HG03175 (cell line): ENCODE data around the gene EPB41L2.
"Not testable (repeated sequence)": the region's sequence is repeated elsewhere in the genome, so short reads cannot be mapped to it uniquely, and the experiment has no call there.

Experiments
- ATAC-seq: cut with Tn5 transposase; IDR thresholded peaks from one replicate; pipeline ENCODE4 v1.9.1; 2021; ENCODE audit warnings: mild to moderate bottlenecking, moderate library complexity; ENCODE audit not compliant: unreplicated experiment

Gene EPB41L2

DNA sequence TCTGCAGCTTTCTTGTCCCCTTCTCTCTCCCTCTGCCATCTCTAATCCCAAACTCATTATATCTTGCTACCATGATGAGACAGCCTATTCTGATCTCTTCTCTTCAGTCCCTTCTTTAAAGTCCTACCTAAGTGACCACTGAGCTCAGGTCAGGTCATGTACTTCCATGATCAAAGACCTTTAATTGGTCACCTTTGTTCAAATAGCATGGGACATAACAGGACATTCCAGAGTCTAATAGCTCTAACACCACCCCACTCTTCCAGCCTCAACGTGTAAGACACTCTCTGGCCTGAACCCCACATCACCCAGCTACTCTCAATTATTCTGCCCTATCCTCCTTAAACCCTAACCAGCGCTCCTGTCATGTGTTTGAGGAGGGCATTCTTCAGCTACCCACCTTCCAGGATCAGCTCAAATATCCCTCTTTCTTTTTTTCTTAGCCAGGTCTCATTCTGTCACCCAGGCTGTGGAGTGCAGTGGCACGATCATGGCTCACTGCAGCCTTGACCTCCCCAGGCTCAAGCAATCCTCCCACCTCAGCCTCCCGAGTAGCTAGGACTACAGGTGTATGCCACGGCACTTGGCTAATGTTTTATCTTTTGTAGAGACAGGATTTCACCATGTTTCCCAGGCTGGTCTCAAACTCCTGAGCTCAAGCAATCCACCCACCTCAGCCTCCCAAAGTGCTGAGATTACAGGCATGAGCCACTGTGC, 237.9 kb downstream of the EPB41L2 start:
- no peak for ATAC-seq

DNA sequence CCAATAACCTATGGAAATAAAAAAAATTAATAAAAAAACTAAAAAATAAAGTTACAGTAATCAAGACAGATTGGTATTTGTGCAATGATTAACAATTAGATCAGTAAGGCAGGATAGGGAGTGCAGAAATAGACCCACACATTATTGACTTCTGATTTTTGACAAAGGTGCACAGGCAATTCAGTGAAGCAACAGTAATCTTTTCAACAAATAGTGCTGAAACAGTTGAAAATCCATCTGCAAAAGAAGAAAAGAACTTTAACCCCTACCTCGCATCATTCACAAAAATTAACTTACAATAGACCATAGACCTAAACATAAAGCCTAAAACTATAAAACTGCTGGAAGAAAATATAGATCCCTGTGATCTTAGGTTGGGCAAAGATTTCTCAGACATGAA, 240.3 kb downstream of the EPB41L2 start:
- no peak for ATAC-seq

DNA sequence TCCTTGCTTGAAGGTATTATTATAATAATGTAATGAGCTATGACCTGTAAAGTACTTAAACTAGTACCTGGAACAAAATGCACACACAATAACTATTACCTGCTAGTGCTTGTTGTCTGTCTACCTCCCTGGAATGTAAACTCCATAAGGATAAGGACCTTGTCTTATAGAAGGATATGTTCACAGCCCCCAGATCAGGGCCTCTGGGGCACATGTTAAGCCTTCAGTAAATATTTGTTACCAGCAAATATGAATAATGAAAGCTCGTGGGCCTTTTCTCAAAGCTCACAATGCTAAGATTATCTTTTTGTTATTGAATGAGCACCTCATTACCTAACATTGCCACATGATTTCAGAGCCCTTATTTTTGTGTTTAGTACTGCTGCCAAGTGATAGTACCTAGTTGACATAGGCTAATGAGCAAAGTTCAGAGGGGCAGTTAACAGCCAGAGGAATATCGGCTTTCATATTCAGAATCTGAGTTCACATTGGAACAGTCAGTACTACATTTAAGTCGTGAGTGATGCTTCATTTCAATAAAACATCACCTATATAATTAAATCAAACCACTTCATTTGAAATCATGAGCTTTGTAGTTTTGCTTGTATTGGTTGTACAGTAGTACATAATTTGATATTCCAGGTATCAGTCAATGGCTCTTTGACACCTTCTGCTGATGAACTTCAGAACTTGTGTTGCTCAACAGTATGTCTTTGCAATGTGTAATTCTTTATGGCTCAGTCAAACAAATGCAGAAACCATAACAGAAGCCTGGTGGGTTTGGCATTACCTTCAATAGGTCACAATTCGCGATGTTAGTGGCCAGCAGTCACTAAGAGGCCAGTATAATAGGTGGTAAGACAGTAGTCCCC, 247.6 kb downstream of the EPB41L2 start:
- ATAC-seq: no peak

DNA sequence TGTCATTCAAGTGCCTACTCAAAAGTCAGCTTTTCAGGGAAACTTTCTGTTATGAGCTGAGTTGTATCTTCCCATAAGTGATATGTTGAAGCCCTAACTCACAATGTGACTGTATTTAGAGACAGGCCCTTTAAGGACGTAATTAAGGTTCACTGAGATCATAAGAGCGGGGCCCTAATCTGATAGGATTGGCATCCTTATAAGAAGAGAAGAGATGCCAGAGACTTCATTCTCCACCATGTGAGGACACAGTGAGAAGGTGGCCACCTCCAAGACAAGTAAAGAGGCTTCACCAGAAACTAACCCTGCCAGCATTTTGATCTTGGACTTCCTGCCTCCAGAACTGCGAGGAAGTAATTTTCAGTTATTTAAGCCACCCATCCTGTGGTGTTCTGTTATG, 248.5 kb downstream of the EPB41L2 start:
- ATAC-seq: no peak

DNA sequence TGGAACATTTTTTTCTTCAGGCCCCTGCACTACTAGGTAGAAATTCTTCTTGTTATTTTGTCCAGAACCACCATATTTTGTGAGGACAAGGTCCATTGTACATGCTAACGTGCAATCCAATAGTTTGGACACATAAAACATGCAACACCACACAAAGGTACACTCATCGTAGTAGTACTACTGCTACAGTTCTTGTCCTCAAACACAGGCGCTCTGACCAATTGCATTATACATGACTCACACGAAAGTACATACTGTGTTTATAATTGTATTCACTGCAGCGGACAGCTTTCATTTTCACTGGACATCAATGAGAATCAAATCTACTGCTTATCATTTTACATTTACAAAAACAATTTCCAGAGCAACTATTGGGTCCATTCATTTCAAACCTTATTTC, 251.1 kb downstream of the EPB41L2 start:
- ATAC-seq: no peak

DNA sequence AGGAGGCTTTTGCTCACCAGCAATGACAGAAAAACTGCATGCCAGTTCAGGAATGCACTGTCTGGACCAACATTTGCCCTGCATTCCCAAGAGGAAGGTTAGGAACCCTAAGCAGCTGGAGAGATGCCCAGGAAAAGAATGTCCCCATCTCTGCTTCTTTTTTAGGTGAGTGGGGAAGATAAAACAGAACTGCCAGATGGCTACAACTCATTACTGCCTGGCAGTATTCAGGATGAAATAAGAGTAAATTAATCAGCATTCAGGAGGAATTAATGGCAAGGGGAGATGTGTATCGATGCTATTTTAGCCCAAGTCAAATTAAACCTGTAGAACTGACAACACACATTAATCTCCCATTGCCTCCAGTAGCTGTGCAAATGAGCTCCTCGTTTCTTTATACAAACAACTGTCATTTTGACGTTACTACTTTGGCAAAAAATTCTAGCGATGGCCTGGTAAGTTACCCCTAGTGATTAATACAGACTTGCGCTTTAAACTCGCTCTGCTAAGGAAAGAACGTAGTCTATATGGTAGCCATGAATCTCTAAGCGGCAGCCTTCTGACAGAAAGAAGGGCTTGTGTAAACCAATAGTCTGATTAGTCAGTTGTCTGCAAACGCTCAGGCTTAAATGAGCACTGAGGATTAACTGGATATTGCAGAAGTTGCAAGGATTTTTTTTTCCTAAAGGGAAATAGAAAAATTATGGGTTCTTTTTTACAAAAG, 252.6 kb downstream of the EPB41L2 start:
- ATAC-seq: no peak

DNA sequence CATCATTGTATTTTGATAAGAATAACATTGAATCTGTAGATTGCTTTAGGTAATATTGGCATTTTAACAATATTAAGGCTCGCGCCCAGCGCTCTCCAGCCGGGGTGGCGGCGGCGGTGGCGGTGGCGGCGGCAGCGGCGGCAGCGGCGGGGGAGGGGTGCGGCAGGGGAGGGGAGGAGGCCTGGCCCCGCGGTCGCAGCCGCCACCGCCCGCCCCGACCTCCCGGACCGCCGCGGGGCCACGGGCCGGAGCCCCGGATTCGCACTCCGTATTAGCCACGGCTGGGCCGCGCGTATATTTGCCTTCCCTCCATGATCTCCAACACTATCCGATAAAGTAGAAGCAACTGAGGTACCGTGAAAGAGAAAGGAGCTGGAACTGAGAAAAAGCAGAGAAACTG, 261.7 kb downstream of the EPB41L2 start:
- not testable (repeated sequence) for ATAC-seq

DNA sequence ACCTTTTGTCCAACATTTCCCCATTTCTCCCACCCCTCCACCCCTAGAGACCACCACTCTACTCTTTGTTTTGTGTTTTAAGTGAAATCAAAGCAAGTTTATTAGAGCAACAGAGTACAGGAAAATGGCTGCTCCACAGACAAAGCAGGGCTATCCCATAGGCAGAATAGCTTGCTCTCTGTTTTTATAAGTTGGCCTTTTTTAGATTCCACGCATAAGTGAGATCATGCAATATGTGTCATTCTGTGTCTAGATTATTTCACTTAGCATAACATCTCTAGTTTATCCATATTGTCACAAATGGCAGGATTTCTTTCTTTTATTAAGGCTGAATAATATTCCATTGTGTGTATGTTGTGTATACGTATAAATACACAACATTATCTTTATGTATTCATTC, 266.0 kb downstream of the EPB41L2 start:
- no peak for ATAC-seq

DNA sequence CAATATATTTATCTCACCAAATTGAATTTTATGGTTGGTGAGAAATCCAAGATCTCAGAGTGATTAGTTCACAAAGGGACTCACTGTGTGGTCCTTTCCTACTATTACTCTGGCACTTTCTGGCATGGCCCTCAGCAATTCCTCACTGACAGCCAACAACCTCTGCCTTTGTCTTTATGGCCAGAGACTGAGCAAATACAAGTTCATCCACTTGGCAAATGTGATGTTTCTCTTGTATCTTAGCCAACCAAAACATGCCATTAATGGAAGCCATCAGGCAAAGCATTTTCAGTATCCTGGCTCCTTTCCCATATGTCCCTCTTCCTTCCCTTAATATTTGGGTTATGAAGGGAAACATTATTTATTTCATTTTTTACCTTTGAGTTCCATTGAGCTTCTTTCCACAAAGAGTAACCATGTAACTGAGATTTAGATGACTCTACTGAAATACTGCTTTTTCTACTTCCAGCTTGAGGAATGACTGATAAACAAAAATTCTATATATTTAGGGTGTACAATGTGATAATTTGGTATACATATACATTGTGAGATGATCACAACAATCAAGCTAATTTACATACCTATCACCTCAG, 266.6 kb downstream of the EPB41L2 start:
- ATAC-seq: no peak

DNA sequence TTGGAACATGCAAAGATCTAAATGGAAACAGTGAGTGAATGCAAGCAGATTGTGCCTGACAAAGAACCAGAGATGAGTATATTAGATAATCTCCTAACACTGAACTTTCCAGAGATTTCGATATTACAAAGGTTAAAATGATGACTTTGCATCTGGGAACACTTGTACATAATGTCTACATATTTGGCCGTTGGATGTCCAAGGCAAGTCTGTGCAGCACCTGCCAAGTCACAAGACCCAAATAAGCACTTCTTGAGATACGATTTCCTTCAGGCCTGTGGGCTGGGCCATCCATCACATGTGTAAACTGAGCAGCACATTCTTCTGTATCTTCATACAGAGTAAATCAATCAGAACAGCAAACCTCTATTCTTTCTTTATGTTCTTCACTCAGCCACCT, 268.3 kb downstream of the EPB41L2 start:
- ATAC-seq: no peak

DNA sequence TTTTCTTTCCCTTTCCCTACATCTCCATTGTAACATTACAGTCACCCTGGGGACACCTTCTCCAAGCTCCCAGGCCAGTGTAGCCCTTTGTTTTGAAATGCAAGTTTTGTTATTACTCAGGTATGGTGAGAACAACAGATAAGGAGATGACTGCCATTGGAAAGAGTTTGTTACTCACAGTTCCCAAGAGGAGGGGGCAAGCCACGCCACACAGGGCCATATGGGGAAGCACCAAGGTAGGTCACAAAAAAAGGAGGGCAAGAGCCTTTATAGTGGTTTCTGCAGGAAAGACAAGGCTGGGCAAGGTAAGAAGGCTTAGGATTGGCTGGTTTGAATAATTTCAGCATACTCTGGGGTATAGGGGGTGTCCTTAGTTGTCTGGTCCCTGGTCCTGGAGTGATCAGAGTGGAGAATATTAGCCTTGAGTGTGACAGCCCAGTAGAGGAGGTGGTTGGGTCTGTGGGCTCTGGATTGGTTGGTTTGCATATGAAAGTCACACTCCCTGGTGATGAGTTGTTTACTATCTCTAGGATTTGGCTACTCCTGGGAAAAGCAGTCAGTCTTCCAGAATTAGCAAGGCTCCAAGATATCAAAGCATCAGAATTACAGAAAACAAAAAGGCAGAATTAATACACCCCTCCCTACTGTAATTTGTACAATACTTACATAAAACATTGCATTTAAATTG, 268.9 kb downstream of the EPB41L2 start:
- no peak for ATAC-seq
